DND-41 (cell line): ENCODE results near the gene DPP3.
"Not testable (repeated sequence)": the region's sequence is repeated elsewhere in the genome, so short reads cannot be mapped to it uniquely, and the experiment has no call there.

Experiments
- ATAC-seq: fragments of 200-7000 bp; cut with Tn5 transposase; 3 replicates; pipeline ENCODE4 v1.9.1; 2021; ENCODE audit warnings: low read depth; ENCODE audit not compliant: insufficient read depth
- DNase-seq: peaks from one replicate; pipeline ENCODE4 v3.0.0-alpha.2; 2020
- H2AFZ ChIP-seq: 2 replicates; pipeline ENCODE4 v1.6.0; 2012; ENCODE audit warnings: low read depth, low read length
- H3K27ac ChIP-seq: 2 replicates; pipeline ENCODE4 v1.5.1; 2012; ENCODE audit warnings: low read length, inconsistent platforms
- H3K27me3 ChIP-seq: fragments of 200-600 bp; sonication (generic); 2 replicates; pipeline ENCODE4 v1.6.0; 2012; ENCODE audit warnings: low read length, mild to moderate bottlenecking, inconsistent platforms; ENCODE audit not compliant: insufficient read depth, poor library complexity
- H3K36me3 ChIP-seq: 2 replicates; pipeline ENCODE4 v1.5.1; 2012; ENCODE audit warnings: low read length, inconsistent platforms; ENCODE audit not compliant: insufficient read depth
- H3K4me1 ChIP-seq: 2 replicates; pipeline ENCODE4 v1.5.1; 2012; ENCODE audit warnings: mild to moderate bottlenecking, low read length; ENCODE audit not compliant: insufficient read depth
- H3K4me2 ChIP-seq: 2 replicates; pipeline ENCODE4 v1.6.0; 2012; ENCODE audit warnings: mild to moderate bottlenecking, moderate library complexity, low read length, inconsistent platforms; ENCODE audit not compliant: insufficient read depth
- H3K4me3 ChIP-seq, 2 experiments: fragments of 200-600 bp in 1 of 2; shearing (Covaris generic) in 1 of 2; 2 replicates each; pipeline ENCODE4 v1.5.1; 2012 to 2016; ENCODE audit warnings: inconsistent platforms in 2 of 2, low read length in 2 of 2, mild to moderate bottlenecking in 2 of 2, low read depth in 1 of 2, moderate library complexity in 1 of 2
- H3K79me2 ChIP-seq: 2 replicates; pipeline ENCODE4 v1.6.0; 2012; ENCODE audit warnings: low read length, inconsistent platforms; ENCODE audit not compliant: insufficient read depth
- H3K9ac ChIP-seq: 2 replicates; pipeline ENCODE4 v1.6.0; 2012; ENCODE audit warnings: low read depth, mild to moderate bottlenecking, inconsistent platforms, low read length, moderate library complexity
- H3K9me3 ChIP-seq: 2 replicates; pipeline ENCODE4 v1.5.1; 2012; ENCODE audit warnings: low read length, moderate library complexity, mild to moderate bottlenecking, inconsistent platforms; ENCODE audit not compliant: insufficient read depth, severe bottlenecking
- H4K20me1 ChIP-seq: 2 replicates; pipeline ENCODE4 v1.6.0; 2012; ENCODE audit warnings: low read length; ENCODE audit not compliant: insufficient read depth
- CTCF ChIP-seq: IDR thresholded peaks from 2 replicates; pipeline ENCODE4 v1.5.1; 2012; ENCODE audit warnings: borderline replicate concordance, low read length, moderate library complexity, mild to moderate bottlenecking; ENCODE audit not compliant: poor library complexity, severe bottlenecking; ENCODE audit errors: extremely low read depth
- EZH2 ChIP-seq: IDR thresholded peaks from 3 replicates; pipeline ENCODE4 v1.6.1; 2012; ENCODE audit warnings: borderline replicate concordance, low read depth, mild to moderate bottlenecking, moderate library complexity, low read length, inconsistent platforms; ENCODE audit not compliant: severe bottlenecking

DPP3 gene

DNA sequence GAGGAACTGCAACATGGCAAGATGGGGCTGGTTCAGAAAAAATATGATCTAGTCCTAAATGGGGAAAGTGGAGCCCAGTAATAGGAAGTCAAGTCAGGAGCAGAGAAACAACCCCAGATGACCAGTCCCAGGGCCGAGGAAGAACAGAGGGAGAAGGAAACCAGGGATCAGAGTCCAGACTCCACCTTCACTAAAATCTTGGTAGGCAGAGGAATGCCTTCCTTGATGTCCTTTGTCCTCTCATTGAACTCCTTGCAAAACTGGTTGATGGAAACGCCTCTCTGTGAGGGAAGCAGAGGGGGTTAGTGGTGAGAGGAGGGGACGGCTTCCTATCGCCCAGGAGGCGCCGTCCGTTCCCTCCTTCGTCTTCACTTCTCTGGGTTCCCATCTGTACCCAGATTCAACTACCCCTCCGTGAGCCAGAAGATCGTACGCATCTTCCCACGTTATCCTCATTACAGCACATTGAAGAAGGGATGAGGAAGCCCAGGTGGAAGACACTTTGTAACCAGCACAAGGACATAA lies 42.2 kb upstream of the DPP3 start:
- Histone ChIP-seq H3K4me1 (peaks cover 19% of the 10 kb centered on the region), H3K27ac (peak overlapping the region; percentile 88), H3K36me3 (peaks cover 24% of the 10 kb centered on the region), H2AFZ (peak overlapping the region; percentile 85), H3K9me3 (peaks cover under 1% of the 10 kb centered on the region), H3K4me2 (peak overlapping the region; percentile 94), H3K4me3 (peak overlapping the region; percentile 29 to 65; a peak in 3 of 4 replicates), H4K20me1 (0 out of 2 replicates have a peak, but pooled peaks cover 2% of the 10 kb centered on the region), H3K79me2 (peaks cover 8% of the 10 kb centered on the region), H3K9ac (peak overlapping the region; percentile 69), H3K27me3 (no peaks in the 10 kb centered on the region)
- DNase-seq (peak; percentile 6), ATAC-seq (no peak)
- TF ChIP-seq CTCF (no peak), EZH2 (no peak)

DNA sequence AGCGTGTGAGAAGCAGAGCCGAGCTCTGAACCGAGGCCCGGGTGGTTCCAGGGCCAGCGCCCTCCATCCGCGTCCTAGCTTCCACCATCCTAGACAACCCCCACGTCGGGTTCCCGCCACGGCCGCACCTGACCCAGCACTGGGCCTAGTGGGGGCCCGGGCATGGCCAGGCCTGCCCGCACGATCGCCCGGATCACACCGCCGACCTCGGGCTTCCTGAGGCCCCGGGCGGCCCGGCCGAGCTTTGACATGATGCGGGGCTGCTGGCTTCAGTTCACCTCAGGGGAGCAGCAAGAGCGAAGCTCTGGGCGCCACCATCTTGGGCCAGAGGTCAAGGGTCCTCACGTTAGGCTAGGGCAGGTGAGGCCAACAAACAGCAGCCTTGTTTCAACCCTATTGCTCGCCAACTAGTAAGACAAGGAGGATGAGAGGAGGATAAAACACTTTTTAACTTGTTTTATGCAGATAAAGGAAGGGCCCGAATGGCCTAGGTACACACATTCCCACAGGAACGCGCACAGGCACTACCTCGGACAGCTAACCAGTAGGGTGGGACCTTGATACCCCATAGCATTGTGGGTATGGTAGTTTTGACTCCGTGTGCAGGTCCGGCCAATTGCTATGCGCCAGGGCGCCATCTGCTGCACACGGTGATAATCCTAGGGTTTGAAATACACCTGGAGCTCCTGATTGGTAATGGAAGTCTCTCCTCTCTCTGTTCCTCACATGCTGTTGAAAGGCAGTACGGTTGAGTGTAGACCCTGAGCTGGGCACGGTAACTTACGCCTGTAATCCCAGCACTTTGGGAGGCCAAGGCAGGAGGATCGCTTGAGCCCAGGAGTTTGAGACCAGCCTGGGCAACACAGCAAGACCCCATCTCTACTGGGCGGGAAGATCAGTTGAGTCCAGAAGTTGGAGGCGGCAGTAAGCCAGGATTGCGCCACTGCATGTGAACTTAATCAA lies 41.4 kb upstream of the DPP3 start, which contains the start of gene MRPL11:
TSS of gene MRPL11 (minus strand) at position 345 of the 963 bp plus-strand sequence. CDS start at position 251, 94 bp downstream.
- H4K20me1 ChIP-seq: 0 out of 2 replicates have a peak, but pooled peaks cover 2% of the 10 kb centered on the region
- ATAC-seq: peak; percentile 95
- peak within 1 kb of the TSS; percentile 88 for H3K27ac ChIP-seq
- H3K9ac ChIP-seq: peak within 1 kb of the TSS; percentile 69
- peaks cover 24% of the 10 kb centered on the region for H3K36me3 ChIP-seq
- peaks cover 8% of the 10 kb centered on the region for H3K9me3 ChIP-seq
- H3K4me3 ChIP-seq: peak within 1 kb of the TSS; percentile 29 to 65; a peak in 3 of 4 replicates
- peak within 1 kb of the TSS; percentile 85 for H2AFZ ChIP-seq
- peak; percentile 93 for DNase-seq
- H3K27me3 ChIP-seq: no peaks in the 10 kb centered on the region
- H3K4me1 ChIP-seq: peaks cover 19% of the 10 kb centered on the region
- H3K4me2 ChIP-seq: peak within 1 kb of the TSS; percentile 94
- H3K79me2 ChIP-seq: peaks cover 8% of the 10 kb centered on the region
- TF ChIP-seq EZH2 (no peak), CTCF (peak; percentile 93)

DNA sequence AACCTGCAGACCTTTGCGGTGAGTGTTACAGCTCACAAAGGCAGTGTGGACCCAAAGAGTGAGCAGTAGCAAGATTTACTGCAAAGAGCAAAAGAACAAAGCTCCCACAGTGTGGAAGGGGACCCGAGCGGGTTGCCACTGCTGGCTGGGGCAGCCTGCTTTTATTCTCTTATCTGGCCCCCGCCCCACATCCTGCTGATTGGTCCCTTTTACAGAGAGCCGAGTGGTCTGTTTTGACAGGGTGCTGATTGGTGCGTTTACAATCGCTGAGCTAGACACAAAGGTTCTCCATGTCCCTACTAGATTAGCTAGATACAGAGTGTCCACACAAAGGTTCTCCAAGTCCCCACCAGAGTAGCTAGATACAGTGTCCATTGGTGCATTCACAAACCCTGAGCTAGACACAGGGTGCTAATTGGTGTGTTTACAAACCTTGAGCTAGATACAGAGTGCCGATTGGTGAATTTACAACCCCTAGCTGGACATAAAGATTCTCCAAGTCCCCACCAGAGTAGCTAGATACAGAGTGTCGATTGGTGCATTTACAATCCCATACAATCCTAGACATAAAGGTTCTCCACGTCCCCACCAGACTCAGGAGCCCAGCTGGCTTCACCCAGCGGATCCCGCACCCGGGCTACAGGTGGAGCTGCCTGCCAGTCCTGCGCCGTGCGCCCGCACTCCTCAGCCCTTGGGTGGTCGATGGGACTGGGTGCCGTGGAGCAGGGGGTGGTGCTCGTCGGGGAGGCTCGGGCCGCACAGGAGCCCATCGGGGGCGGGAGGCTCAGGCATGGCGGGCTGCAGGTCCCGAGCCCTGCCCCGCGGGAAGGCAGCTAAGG lies 39.9 kb upstream of the DPP3 start:
- not testable (repeated sequence) for H3K27me3 ChIP-seq, H3K79me2 ChIP-seq, ATAC-seq, H2AFZ ChIP-seq, H3K9ac ChIP-seq, H3K4me2 ChIP-seq, H4K20me1 ChIP-seq, DNase-seq, H3K4me3 ChIP-seq, H3K27ac ChIP-seq
- H3K36me3 ChIP-seq: peaks cover 19% of the 10 kb centered on the region
- H3K4me1 ChIP-seq: peaks cover 19% of the 10 kb centered on the region
- H3K9me3 ChIP-seq: peaks cover 10% of the 10 kb centered on the region

DNA sequence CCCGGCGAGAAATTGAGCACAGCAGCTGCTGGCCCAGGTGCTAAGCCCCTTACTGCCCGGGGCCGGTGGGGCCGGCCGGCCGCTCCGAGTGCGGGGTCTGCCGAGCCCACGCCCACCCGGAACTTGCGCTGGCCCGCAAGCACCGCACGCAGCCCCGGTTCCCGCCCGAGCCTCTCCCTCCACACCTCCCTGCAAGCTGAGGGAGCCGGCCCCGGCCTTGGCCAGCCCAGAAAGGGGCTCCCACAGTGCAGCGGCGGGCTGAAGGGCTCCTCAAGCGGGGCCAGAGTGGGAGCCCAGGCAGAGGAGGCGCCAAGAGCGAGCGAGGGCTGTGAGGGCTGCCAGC lies 39.3 kb upstream of the DPP3 start:
- H3K4me2 ChIP-seq: not testable (repeated sequence)

More for the DNA sequence above, 39.3 kb upstream of the DPP3 start:
- Histone ChIP-seq H3K4me1 (peaks cover 19% of the 10 kb centered on the region), H3K36me3 (peaks cover 13% of the 10 kb centered on the region), H3K9me3 (peaks cover 10% of the 10 kb centered on the region)
- ATAC-seq, H3K4me3 ChIP-seq, H3K27ac ChIP-seq, DNase-seq, H3K9ac ChIP-seq, H4K20me1 ChIP-seq, H2AFZ ChIP-seq, H3K27me3 ChIP-seq, H3K79me2 ChIP-seq: not testable (repeated sequence)
